HG03439 (cell line): ENCODE results near the gene DMP1.
"Not testable (repeated sequence)": the region's sequence is repeated elsewhere in the genome, so short reads cannot be mapped to it uniquely, and the experiment has no call there.

Experiments used
- ATAC-seq: cut with Tn5 transposase; IDR thresholded peaks from one replicate; pipeline ENCODE4 v1.9.1; 2021; ENCODE audit warnings: mild to moderate bottlenecking, moderate library complexity; ENCODE audit not compliant: unreplicated experiment

DMP1 gene

DNA sequence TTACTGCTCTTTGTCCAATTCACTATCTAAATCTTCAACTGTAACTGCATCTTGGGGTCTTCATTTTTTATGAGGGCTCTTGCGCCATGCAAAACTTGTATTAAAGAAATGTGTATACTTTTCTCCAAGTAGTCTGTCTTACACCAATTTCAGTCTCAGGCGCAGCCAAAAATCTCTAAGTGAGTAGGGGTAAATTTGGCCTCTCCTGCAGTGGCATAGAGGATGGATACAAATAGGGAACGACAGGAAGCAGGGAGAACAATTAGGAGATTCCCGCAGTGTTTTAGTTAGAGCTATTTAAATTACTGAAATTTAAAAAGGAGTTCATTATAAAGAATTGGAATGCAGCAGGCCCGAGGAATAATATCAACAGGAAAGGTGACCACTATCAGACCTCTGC is 30.2 kb downstream of the DMP1 start:
- ATAC-seq, result no peak

DNA sequence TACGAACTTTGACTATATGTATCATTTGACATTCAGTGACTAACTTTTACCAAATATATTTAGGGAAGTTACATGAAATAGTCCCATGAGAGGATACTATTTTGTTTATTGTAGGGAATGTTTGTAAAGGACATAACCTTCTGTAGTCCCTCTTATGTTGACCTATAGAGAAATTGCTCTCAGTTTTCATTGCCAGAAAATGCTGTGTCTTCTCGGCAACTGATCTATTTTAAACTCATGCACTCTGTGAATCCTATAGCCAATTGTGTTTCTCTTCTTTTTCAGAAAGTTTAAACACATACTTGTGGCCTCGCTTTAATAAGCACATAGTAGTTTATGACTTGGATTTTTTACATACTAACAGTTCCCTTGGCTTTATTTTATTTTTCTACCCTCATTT is 38.2 kb downstream of the DMP1 start:
- no peak for ATAC-seq

DNA sequence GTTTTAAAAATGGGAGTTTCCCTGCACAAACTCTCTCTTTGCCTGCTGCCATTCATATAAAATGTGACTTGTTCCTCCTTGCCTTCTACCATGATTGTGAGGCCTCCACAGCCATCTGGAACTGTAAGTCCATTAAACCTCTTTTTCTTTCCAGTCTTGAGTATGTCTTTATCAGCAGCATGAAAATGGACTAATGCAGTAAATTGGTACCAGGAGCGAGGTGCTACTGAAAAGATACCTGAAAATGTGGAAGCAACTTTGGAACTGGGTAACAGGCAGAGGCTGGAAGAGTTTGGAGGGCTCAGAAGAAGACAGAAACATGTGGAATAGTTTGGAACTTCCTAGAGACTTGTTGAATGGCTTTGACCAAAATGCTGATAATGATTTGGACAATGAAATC is 40.9 kb downstream of the DMP1 start:
- not testable (repeated sequence) for ATAC-seq

DNA sequence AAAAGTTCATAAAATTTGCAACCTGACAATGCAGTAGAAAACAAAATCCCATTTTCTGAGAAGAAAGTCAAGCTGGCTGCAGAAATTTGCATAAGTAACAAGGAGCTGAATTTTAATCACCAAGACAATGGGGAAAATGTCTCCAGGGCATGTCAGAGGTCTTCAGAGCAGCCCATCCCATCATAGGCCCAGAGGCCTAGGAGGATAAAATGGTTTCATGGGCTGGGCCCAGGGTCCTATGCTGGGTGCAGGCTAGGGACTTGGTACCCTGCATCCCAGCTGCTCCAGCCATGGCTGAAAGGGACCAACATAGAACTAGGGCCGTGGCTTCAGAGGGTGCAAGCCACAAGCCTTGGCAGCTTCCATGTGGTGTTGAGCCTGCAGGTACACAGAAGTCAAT is 42.0 kb downstream of the DMP1 start:
- not testable (repeated sequence) for ATAC-seq

DNA sequence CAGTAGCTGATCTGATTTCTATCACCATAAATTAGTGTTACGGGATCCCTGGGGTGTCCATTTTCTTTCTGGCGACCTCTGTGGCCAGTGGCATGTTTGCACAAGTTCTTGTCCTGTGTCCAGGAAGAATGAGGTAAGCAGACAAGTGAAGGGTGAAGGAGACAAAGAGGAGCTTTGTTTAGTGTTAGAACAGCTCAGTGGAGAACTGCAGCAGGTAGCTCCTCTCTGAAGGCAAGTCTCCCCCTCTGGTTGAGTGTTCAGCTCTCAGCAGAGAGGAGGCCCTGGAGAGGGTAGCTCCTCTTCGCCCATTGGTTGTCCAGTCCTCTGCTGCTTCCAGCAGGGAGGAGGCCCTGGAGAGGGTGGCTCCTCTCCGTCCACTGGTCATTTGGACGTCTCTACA is 47.2 kb downstream of the DMP1 start:
- no peak for ATAC-seq

DNA sequence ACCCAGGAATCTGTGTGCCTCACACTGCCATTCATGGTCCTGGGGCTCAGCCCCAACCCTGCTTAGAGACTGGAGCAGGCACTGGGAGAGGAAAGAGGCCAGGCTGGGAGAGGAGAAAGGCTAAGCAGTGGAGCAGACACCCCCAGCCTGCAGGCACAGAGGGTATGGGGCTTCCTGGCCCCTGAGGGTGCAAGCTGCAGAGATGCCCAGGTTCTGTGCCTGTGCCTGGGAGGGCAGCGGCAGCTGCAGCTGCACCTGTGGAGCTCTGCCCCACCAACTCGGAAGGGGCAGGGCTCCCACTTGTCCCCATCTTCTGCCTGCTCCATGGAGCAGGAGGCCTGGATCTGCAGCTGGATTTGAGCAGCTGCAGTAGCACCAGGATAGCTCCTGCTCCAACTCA is 47.9 kb downstream of the DMP1 start:
- ATAC-seq, result no peak

DNA sequence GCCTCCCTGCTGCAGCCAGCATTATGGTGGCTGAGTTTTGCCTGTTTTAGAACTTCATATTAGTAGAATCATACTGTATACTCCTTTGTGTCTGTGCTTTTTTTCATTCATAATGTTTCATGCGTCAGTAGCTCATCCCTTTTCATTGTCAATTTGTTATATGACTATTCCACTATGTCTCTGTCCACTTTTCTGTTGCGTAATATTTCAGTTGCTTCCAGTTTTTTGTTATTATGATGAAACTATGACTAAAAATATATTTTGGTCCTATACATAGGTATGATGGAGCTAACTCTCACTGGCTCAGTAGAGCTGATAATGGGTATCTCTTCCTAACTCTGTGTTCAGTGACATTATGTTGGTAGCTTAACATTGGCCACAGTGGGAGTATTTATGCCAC is 48.3 kb downstream of the DMP1 start:
- no peak for ATAC-seq

DNA sequence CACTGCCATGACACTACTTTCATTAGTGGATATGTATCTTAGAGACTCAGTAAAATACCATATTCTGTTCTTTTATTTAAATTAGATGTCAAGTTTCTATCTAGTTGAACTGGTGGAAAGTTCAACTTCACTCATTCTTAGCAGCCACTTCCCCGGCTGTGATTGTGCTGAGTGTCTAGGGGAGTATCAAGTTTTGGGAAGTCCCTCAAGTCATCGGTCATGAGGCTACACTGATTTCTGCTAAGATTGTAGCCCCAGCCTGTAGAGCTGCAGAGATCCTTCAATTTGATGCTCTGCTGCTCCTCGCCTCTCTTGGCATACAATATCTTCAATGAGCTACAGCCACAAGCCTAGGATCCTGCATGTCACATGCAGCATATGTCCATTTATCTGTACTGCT is 53.9 kb downstream of the DMP1 start:
- ATAC-seq, result no peak

DNA sequence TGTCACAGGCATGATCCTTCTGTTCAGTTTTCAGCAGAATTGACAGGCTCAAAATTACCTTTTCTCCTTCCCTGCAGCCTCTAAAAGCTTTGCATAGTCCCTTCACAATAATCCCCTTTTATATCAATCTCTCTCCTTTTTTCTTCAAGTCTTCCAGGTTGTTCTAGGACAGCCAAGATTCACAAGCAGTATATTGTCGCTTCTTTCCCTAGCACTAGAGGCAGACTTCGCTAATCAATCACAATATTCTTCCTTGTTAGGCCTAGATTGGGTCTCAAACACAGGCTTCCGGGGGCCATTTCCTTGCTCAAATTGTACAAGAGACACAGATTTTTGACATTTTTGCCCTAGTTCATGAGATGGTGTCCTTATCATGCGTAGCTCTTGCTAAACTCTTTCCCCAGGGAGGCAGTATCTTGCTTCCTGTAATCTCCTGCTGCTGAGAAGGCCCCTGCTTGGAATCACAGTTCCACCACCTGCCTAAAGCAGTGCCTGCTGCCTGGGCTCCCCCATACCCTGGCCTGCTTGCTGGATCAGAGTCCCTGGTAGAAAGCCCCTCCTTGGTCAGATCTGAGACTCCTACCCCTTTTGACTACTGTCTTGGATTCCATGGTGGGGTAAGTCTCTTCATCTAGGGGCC is 57.3 kb downstream of the DMP1 start:
- ATAC-seq, result no peak
